DMS 273 (cell line): ENCODE results near the gene OR5J2.
"Not testable (repeated sequence)": the region's sequence is repeated elsewhere in the genome, so short reads cannot be mapped to it uniquely, and the experiment has no call there.

Experiments
- DNase-seq: peaks from one replicate; lab custom pipeline; 2025; ENCODE audit not compliant: unreplicated experiment; lab: John Stamatoyannopoulos, UW

OR5J2 gene

GRCh38 chr11:56176318-56176717 lies at the start of gene OR5J2:
OR5J2 (plus strand) TSS chr11:56176618; CDS start chr11:56176618, 0 bp downstream.
- DNase-seq: no peak

- no peak for DNase-seq
Observed at GRCh38 chr11:56140151-56140661, 36.2 kb upstream of the OR5J2 start, which contains the start of gene OR8J3. OR8J3 (minus strand) TSS chr11:56140201; CDS start chr11:56137718, 2,483 bp downstream.

GRCh38 chr11:56143681-56144080 lies 32.7 kb upstream of the OR5J2 start:
- DNase-seq: not testable (repeated sequence)

- DNase-seq: no peak
Observed at GRCh38 chr11:56151376-56151775, 25.0 kb upstream of the OR5J2 start.

GRCh38 chr11:56152333-56152732 lies 24.1 kb upstream of the OR5J2 start:
- no peak for DNase-seq

GRCh38 chr11:56160217-56160616 lies 16.2 kb upstream of the OR5J2 start, which contains the start of gene OR8K5:
OR8K5 (minus strand) TSS chr11:56160317; CDS start chr11:56160317, 0 bp downstream.
- no peak for DNase-seq

- DNase-seq: no peak
Observed at GRCh38 chr11:56163804-56164203, 12.6 kb upstream of the OR5J2 start.

GRCh38 chr11:56172256-56172830 lies 4.1 kb upstream of the OR5J2 start:
- no peak for DNase-seq

GRCh38 chr11:56183459-56183858 lies 7.0 kb downstream of the OR5J2 start:
- DNase-seq: no peak

- DNase-seq: no peak
Observed at GRCh38 chr11:56188602-56189001, 12.2 kb downstream of the OR5J2 start.

GRCh38 chr11:56196705-56197104 lies 20.3 kb downstream of the OR5J2 start:
- no peak for DNase-seq

- DNase-seq: no peak
Observed at GRCh38 chr11:56197367-56197766, 20.9 kb downstream of the OR5J2 start.

- DNase-seq: no peak
Observed at GRCh38 chr11:56207790-56208189, 31.4 kb downstream of the OR5J2 start.

GRCh38 chr11:56214537-56214936 lies 38.1 kb downstream of the OR5J2 start:
- DNase-seq: no peak

- DNase-seq: not testable (repeated sequence)
Observed at GRCh38 chr11:56219735-56220134, 43.3 kb downstream of the OR5J2 start.
